Thoracic aorta (tissue), 2 donors: Measurements from ENCODE around the gene ZNHIT2. TPM values are rescaled to one million over a fixed set of nuclear protein-coding genes. Genes with fewer than 3 reads are reported as not detected.
A peak's percentile ranks its signal among the peaks of the same experiment; 100 is the strongest.

Experiments used
- ATAC-seq: fragments of 150-250 bp; one replicate; pipeline ENCODE4 v1.8.0; 2017; ENCODE audit warnings: low read depth; ENCODE audit not compliant: insufficient number of reproducible peaks, low FRiP score
- DNase-seq: peaks from one replicate; pipeline ENCODE4 v3.0.0-alpha.2; 2020; ENCODE audit warnings: low spot score
- H3K27ac ChIP-seq, 2 donors: fragments of 200-600 bp; sonication (generic); 1 replicate in 1 of 2; 2 replicates in 1 of 2; pipeline ENCODE4 v1.5.1; 2016; ENCODE audit warnings: mild to moderate bottlenecking in 2 of 2, moderate library complexity in 2 of 2
- H3K27me3 ChIP-seq: fragments of 200-600 bp; sonication (generic); replicated peaks from 2 replicates; pipeline ENCODE4 v1.6.0; 2016; ENCODE audit warnings: mild to moderate bottlenecking; ENCODE audit not compliant: insufficient read depth
- H3K36me3 ChIP-seq: fragments of 200-600 bp; sonication (generic); one replicate; pipeline ENCODE4 v1.5.1; 2016
- H3K4me1 ChIP-seq, 2 donors: fragments of 200-600 bp; sonication (generic); 1 replicate in 1 of 2; 2 replicates in 1 of 2; pipeline versions ENCODE4 v1.5.1 to v1.6.0; 2016; ENCODE audit warnings: low read depth in 2 of 2, mild to moderate bottlenecking in 1 of 2; ENCODE audit not compliant: control insufficient read depth in 1 of 2
- H3K4me3 ChIP-seq: fragments of 200-600 bp; sonication (generic); 2 replicates; pipeline ENCODE4 v1.5.1; 2016; ENCODE audit warnings: mild to moderate bottlenecking
- H3K9me3 ChIP-seq: fragments of 200-600 bp; sonication (generic); 2 replicates; pipeline ENCODE4 v1.5.1; 2016
- total RNA-seq, 2 donors: library from RNA; depleted of rRNA; stranded (reverse); fragments of >200 nt; gene quantifications; one replicate each; pipeline versions ENCODE4 v1.1.0 to v1.2.3, GENCODE V29; 2016
- TF ChIP-seq, protein P1 (sequence below): fragments of 200-600 bp; sonication (generic); IDR thresholded peaks from one replicate; pipeline ENCODE4 v1.5.1; 2019; ENCODE audit warnings: antibody characterized with exemption

The ZNHIT2 gene
- total RNA-seq, 2 donors from 2014 or later, result 10.0 to 13.8 TPM

- H3K27ac ChIP-seq, result no peak overlapping the region
- no peaks in the 10 kb centered on the region for H3K36me3 ChIP-seq
- ATAC-seq, result no peak
- TF ChIP-seq, protein P1, sequence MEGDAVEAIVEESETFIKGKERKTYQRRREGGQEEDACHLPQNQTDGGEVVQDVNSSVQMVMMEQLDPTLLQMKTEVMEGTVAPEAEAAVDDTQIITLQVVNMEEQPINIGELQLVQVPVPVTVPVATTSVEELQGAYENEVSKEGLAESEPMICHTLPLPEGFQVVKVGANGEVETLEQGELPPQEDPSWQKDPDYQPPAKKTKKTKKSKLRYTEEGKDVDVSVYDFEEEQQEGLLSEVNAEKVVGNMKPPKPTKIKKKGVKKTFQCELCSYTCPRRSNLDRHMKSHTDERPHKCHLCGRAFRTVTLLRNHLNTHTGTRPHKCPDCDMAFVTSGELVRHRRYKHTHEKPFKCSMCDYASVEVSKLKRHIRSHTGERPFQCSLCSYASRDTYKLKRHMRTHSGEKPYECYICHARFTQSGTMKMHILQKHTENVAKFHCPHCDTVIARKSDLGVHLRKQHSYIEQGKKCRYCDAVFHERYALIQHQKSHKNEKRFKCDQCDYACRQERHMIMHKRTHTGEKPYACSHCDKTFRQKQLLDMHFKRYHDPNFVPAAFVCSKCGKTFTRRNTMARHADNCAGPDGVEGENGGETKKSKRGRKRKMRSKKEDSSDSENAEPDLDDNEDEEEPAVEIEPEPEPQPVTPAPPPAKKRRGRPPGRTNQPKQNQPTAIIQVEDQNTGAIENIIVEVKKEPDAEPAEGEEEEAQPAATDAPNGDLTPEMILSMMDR, result no peak
- H3K4me3 ChIP-seq, result no peak overlapping the region
- H3K4me1 ChIP-seq, result no peaks in the 10 kb centered on the region
- H3K9me3 ChIP-seq, result no peaks in the 10 kb centered on the region
- no peak for DNase-seq
- H3K27me3 ChIP-seq, result no peaks in the 10 kb centered on the region
These were observed 41.5 kb upstream of the ZNHIT2 start for GRCh38 chr11:65159012-65159411.

DNA sequence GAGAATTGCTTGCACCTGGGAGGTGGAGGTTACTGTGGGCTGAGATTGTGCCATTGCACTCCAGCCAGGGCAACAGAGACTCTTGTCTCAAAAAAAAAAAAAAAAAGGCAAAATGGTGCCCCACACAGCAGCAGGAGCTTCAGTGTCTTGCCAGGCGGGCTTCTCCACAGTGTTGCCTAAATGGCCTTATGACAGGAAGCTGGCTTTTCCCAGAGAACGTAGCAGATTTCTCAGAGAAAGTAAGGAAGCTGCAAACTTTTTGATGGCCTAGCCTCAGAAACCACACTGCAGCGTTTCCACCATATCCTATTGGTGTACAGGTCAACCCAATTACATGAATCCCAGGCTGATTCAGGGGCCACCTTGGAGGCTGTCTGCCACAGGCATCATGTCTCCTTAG lies 39.8 kb upstream of the ZNHIT2 start:
- TF ChIP-seq, protein P1, result no peak
- Histone ChIP-seq H3K27ac (no peak overlapping the region), H3K4me1 (no peaks in the 10 kb centered on the region), H3K36me3 (no peaks in the 10 kb centered on the region), H3K27me3 (no peaks in the 10 kb centered on the region), H3K4me3 (no peak overlapping the region), H3K9me3 (no peaks in the 10 kb centered on the region)
- ATAC-seq (no peak), DNase-seq (no peak)

- TF ChIP-seq, protein P1, result no peak
- H3K9me3 ChIP-seq, result no peaks in the 10 kb centered on the region
- DNase-seq, result no peak
These were observed 39.4 kb upstream of the ZNHIT2 start for GRCh38 chr11:65156926-65157325.

DNA sequence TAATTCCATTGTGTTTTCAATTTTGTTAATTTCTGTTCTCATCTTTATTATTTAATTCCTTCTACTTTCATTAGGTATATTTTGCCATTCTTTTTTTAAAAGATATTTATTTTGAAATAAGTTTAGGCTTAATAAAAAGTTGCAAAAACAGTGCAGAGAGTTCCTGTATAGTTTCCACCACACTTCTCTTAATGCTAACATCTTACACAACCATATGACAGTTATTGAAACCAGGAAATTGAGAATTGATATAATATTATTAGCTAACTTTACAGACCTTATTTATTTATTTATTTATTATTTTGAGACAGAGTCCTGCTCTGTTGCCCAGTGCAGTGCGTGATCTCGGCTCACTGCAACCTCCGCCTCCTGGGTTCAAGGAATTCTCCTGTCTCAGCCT lies 38.8 kb upstream of the ZNHIT2 start:
- Histone ChIP-seq H3K27me3 (no peaks in the 10 kb centered on the region), H3K4me3 (no peak overlapping the region), H3K36me3 (no peaks in the 10 kb centered on the region), H3K4me1 (peaks cover 0 to under 1% of the 10 kb centered on the region in 2 donors), H3K27ac (no peak overlapping the region), H3K9me3 (no peaks in the 10 kb centered on the region)
- DNase-seq, result no peak
- no peak for ATAC-seq
- TF ChIP-seq, protein P1, result no peak

More at GRCh38 chr11:65156926-65157325, 39.4 kb upstream of the ZNHIT2 start:
- Histone ChIP-seq H3K36me3 (no peaks in the 10 kb centered on the region), H3K27me3 (no peaks in the 10 kb centered on the region), H3K27ac (no peak overlapping the region), H3K4me1 (no peaks in the 10 kb centered on the region), H3K4me3 (no peak overlapping the region)
- ATAC-seq, result no peak

DNA sequence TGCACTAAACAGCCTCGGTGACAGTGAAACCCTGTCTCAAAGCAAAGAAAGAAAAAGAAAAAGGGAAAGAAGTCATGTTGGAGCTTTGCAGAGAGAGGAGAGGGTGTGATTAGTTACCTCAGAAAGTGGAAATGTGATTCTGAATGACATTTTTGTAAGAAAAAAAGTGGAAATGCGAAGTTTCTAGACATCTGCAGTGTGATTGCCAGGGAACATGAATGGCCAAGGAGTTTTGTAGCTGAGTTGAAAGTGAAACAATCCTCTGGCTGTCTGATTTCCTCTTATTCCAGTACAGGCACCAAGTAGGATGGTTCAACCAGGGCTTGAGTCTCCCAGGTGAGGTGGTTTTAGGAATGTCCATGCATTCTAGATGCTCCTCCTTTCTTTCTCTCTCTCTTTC lies 34.6 kb upstream of the ZNHIT2 start:
- no peaks in the 10 kb centered on the region for H3K36me3 ChIP-seq
- TF ChIP-seq, protein P1, result no peak
- no peak overlapping the region for H3K4me3 ChIP-seq
- DNase-seq (no peak), ATAC-seq (no peak)
- H3K9me3 ChIP-seq, result no peaks in the 10 kb centered on the region
- H3K4me1 ChIP-seq, result peaks cover 6 to 11% of the 10 kb centered on the region in 2 donors
- no peaks in the 10 kb centered on the region for H3K27me3 ChIP-seq
- peak overlapping the region in 1 of 2 donors; percentile 29 for H3K27ac ChIP-seq
